Measurements from ENCODE around the gene UBR4.

UBR4 gene

DNA sequence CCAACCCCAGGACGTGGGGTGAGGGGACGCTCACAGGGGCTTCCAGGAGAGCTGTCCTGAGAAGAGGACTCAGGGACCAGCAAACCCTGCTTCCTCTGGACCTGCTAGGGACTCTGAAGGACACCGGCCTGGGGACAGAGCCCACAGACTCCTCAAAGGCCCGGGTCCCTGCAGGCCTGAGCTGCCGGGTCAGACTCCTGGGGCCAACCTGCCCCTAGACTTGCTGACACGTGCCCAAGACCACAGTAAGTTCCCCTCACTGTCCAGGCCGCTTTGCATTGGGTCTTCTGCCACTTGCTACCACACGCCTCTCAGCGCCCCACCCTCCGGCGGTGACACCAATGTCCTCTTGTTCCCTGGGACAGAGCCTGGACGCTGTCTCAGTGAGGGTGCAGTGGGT, 146.9 kb downstream of the UBR4 start:
- Histone ChIP-seq H3K9ac (ENCODE audit: low read length) (no peak overlapping the region), H3K36me3 (replicated peaks; ENCODE audit: insufficient read depth, low read length) (no peaks in the 10 kb centered on the region), H3K79me2 (ENCODE audit: low read length) (no peaks in the 10 kb centered on the region), H3K4me3 (ENCODE audit: low read length) (peak overlapping the region; percentile 6; the same call in 1 of the 2 replicates), H4K20me1 (ENCODE audit: insufficient read depth, low read length) (no peaks in the 10 kb centered on the region), H3K9me2 (replicated peaks; ENCODE audit: insufficient read depth, low read length) (no peaks in the 10 kb centered on the region), H3K4me1 (ENCODE audit: low read length) (peaks cover 18% of the 10 kb centered on the region), H3K27me3 (replicated peaks; ENCODE audit: insufficient read depth, low read length) (peaks cover 16% of the 10 kb centered on the region), H3K4me2 (ENCODE audit: low read depth, low read length) (peak overlapping the region; percentile 45; the same call in 1 of the 2 replicates), H3K9me3 (replicated peaks; ENCODE audit: insufficient read depth, low read length) (no peaks in the 10 kb centered on the region), H2AFZ (ENCODE audit: low read length) (peak overlapping the region; percentile 45), H3K27ac (ENCODE audit: low read length) (no peak overlapping the region), H3F3A (ENCODE audit: insufficient read depth, low read length) (no peaks in the 10 kb centered on the region)
- TF ChIP-seq CTCF (IDR thresholded peaks at IDR 0.05; ENCODE audit: low read length) (no peak), EZH2 (optimal IDR thresholded peaks at IDR 0.05; ENCODE audit: low read depth, low read length) (no peak), EZH2phosphoT487 (IDR thresholded peaks at IDR 0.05; ENCODE audit: low read length) (no peak)
- DNase-seq = no peak

DNA sequence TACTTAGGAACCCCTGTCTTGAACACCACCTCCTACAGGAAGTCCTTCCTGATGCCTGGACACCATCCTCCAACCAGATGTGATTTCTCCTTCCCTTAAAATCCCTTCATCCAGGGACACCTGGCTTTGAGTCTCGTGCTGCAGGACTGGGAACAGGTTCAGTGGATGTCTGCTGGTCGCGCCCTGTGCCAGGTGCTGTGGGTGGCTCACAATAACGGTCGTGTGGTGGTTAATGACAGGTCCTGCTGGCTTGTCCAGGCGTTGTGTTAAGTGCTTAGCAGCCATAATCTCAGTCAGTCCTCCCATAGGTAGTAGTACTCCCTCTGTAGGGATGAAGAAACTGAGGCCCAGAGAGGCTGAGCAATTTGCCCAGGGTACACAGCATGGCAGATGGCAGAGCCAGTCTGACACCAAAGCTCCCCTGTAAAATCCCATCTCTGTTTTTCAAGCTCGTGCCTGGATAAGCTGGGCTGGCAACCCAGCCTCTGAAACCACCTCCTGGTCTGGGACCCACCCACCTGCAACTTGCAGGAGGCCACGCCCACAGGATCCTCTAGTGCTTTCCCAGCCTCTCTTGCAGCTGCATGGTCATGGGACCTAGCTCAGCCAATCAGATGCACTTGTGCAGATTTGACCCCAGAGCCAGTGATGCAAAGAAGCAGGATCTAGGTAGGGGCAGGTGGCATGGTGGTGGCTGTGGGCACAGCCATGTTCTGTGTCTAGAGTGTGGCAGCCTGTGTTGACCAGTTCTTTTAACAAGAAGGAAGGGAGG, 147.6 kb downstream of the UBR4 start:
- Histone ChIP-seq H3F3A (ENCODE audit: insufficient read depth, low read length) (no peaks in the 10 kb centered on the region), H3K4me1 (ENCODE audit: low read length) (peaks cover 15% of the 10 kb centered on the region), H3K9ac (ENCODE audit: low read length) (no peak overlapping the region), H3K4me2 (ENCODE audit: low read depth, low read length) (peak overlapping the region; percentile 45; the same call in 1 of the 2 replicates), H3K36me3 (replicated peaks; ENCODE audit: insufficient read depth, low read length) (no peaks in the 10 kb centered on the region), H4K20me1 (ENCODE audit: insufficient read depth, low read length) (no peaks in the 10 kb centered on the region), H2AFZ (ENCODE audit: low read length) (peak overlapping the region; percentile 45), H3K4me3 (ENCODE audit: low read length) (peak overlapping the region; percentile 6; the same call in 1 of the 2 replicates), H3K9me2 (replicated peaks; ENCODE audit: insufficient read depth, low read length) (no peaks in the 10 kb centered on the region), H3K27ac (ENCODE audit: low read length) (no peak overlapping the region), H3K9me3 (replicated peaks; ENCODE audit: insufficient read depth, low read length) (no peaks in the 10 kb centered on the region), H3K79me2 (ENCODE audit: low read length) (no peaks in the 10 kb centered on the region), H3K27me3 (replicated peaks; ENCODE audit: insufficient read depth, low read length) (peaks cover 21% of the 10 kb centered on the region)
- DNase-seq = peak; percentile 79
- TF ChIP-seq CTCF (IDR thresholded peaks at IDR 0.05; ENCODE audit: low read length) = no peak
- TF ChIP-seq EZH2phosphoT487 (IDR thresholded peaks at IDR 0.05; ENCODE audit: low read length) = no peak
- TF ChIP-seq EZH2 (optimal IDR thresholded peaks at IDR 0.05; ENCODE audit: low read depth, low read length) = no peak

DNA sequence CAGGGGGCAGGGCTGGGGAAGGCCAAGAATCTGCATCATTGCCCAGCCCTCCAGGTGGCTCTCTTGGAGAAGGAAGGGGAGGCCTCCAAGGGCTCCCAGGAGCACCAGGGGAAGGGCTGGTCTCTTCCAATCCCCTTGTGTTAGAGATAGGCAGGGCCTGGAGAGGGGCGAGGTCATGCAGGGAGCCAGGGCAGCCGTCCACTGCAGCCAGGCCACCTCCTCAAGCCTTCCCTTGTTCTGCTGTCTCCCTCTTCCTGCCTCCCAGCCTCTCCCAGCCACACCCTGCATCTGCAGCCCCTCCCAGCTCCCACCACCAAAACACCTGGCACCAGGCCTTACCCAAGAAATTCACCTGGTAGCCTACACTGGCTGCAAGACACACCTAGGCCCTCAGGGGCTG, 148.3 kb downstream of the UBR4 start:
- Histone ChIP-seq H3K9me3 (replicated peaks; ENCODE audit: insufficient read depth, low read length) (no peaks in the 10 kb centered on the region), H3K27me3 (replicated peaks; ENCODE audit: insufficient read depth, low read length) (peaks cover 26% of the 10 kb centered on the region), H3K9me2 (replicated peaks; ENCODE audit: insufficient read depth, low read length) (no peaks in the 10 kb centered on the region), H3K4me1 (ENCODE audit: low read length) (peaks cover 9% of the 10 kb centered on the region; the same call in 1 of the 2 replicates), H3K4me2 (ENCODE audit: low read depth, low read length) (no peak overlapping the region), H3K79me2 (ENCODE audit: low read length) (no peaks in the 10 kb centered on the region), H3F3A (ENCODE audit: insufficient read depth, low read length) (no peaks in the 10 kb centered on the region), H2AFZ (ENCODE audit: low read length) (no peak overlapping the region), H4K20me1 (ENCODE audit: insufficient read depth, low read length) (no peaks in the 10 kb centered on the region), H3K27ac (ENCODE audit: low read length) (no peak overlapping the region), H3K9ac (ENCODE audit: low read length) (no peak overlapping the region), H3K36me3 (replicated peaks; ENCODE audit: insufficient read depth, low read length) (no peaks in the 10 kb centered on the region), H3K4me3 (ENCODE audit: low read length) (no peak overlapping the region)
- no peak for TF ChIP-seq EZH2 (optimal IDR thresholded peaks at IDR 0.05; ENCODE audit: low read depth, low read length)
- no peak for TF ChIP-seq EZH2phosphoT487 (IDR thresholded peaks at IDR 0.05; ENCODE audit: low read length)
- TF ChIP-seq CTCF (IDR thresholded peaks at IDR 0.05; ENCODE audit: low read length) = no peak
- no peak for DNase-seq
